ENCODE measurements around the gene CFAP410. TPM values are rescaled to one million over a fixed set of nuclear protein-coding genes. Genes with fewer than 3 reads are reported as not detected.

Gene CFAP410
- total and polyA plus RNA-seq, 8 donors = 21.1 to 118 (median 32.8) TPM

DNA sequence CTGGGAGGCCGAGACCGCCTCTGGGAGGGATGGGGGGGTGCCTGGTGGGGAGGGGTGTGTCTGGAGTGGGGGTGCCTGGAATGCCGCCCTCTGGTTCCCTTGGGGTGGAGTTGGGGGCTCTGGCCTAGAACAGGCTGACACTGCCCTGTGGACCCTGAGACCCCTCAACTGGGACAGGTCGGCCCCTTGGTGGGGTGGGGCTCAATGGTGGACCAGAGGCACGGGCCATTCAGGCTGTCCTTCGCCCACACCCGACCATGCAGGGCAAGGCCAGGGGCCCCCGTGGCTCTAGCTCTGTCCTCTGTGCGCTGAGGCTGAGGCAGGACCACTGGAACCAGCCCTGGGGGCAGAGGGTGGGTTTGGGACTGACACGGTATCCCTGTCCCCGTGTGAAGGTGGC, 24.6 kb downstream of the CFAP410 start:
- H3K4me1 ChIP-seq = no peaks in the 10 kb centered on the region
- intact Hi-C loops (cut with DNase I; ENCODE audit: low total_unique reads) = no loop called here
- 85 to 96% (median 94%) methylated on average over 7 to 11 of the region's 11 CpGs for WGBS, 5 donors
- H3K27me3 ChIP-seq = no peaks in the 10 kb centered on the region
- no peak overlapping the region for H3K27ac ChIP-seq
- H3K36me3 ChIP-seq = peaks cover 72 to 100% (median 100%) of the 10 kb centered on the region in 4 donors
- no peak overlapping the region for H3K4me3 ChIP-seq
- no peak for TF ChIP-seq POLR2A (IDR thresholded peaks at IDR 0.05)
- TF ChIP-seq, protein P1, sequence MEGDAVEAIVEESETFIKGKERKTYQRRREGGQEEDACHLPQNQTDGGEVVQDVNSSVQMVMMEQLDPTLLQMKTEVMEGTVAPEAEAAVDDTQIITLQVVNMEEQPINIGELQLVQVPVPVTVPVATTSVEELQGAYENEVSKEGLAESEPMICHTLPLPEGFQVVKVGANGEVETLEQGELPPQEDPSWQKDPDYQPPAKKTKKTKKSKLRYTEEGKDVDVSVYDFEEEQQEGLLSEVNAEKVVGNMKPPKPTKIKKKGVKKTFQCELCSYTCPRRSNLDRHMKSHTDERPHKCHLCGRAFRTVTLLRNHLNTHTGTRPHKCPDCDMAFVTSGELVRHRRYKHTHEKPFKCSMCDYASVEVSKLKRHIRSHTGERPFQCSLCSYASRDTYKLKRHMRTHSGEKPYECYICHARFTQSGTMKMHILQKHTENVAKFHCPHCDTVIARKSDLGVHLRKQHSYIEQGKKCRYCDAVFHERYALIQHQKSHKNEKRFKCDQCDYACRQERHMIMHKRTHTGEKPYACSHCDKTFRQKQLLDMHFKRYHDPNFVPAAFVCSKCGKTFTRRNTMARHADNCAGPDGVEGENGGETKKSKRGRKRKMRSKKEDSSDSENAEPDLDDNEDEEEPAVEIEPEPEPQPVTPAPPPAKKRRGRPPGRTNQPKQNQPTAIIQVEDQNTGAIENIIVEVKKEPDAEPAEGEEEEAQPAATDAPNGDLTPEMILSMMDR (IDR thresholded peaks at IDR 0.05) = no peak
- TF ChIP-seq EP300 (IDR thresholded peaks at IDR 0.05) = no peak
- no peak for TF ChIP-seq POLR2AphosphoS5 (IDR thresholded peaks at IDR 0.05)
- H3K9me3 ChIP-seq = no peaks in the 10 kb centered on the region
- no peak for DNase-seq

DNA sequence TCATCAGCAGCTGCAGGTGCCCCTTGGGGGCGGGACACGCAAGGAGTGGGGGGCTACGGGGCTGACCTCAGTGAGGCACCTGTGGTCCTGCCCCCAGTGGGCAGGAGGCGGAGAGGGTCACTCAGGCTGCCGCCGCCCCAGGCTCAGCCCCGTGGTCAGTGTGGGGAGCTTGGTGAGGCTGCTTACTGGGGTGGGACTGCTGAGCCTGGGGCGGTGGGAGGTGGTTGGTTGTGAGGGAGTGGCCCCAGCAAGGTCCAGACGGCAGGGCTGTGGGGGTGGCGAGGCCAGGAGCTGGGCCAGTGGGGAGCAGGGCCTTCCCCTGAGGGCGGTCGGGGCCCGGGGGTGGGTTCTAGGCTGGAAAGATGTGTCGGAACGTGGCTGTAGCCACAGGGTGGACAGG, 25.1 kb downstream of the CFAP410 start:
- Histone ChIP-seq H3K27me3 (no peaks in the 10 kb centered on the region), H3K4me3 (no peak overlapping the region), H3K9me3 (no peaks in the 10 kb centered on the region), H3K36me3 (peaks cover 68 to 100% (median 100%) of the 10 kb centered on the region in 4 donors), H3K27ac (no peak overlapping the region), H3K4me1 (no peaks in the 10 kb centered on the region)
- WGBS, 5 donors = 85 to 94% (median 91%) methylated on average over 11 to 15 of the region's 15 CpGs
- intact Hi-C loops (cut with DNase I; ENCODE audit: low total_unique reads) = no loop called here
- no peak for TF ChIP-seq POLR2A (IDR thresholded peaks at IDR 0.05)
- no peak for DNase-seq

DNA sequence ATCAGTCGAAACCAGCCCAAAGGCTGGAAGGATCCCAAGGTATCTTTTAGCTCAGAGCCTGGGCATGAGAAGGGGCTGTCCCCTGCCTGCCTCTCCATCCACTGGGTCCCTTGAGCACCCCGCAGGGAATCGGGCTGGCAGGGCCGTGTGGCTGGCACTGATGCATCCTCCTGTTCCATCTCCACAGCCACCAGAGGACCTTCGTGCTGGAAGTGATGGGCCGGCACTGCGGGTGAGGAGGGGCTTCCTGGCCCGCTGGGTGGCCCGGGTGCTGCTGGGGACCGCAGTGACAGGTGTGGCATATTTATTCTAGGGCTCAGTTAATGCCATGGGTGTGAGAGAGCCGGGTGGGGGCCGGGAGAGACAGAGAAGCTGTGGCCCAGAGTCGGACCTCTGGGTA, 25.7 kb downstream of the CFAP410 start:
- no peaks in the 10 kb centered on the region for H3K9me3 ChIP-seq
- peaks cover 65 to 100% (median 99%) of the 10 kb centered on the region in 4 donors for H3K36me3 ChIP-seq
- intact Hi-C loops (cut with DNase I; ENCODE audit: low total_unique reads) = no loop called here
- DNase-seq = no peak
- no peak overlapping the region for H3K4me3 ChIP-seq
- no peaks in the 10 kb centered on the region for H3K4me1 ChIP-seq
- no peak overlapping the region for H3K27ac ChIP-seq
- WGBS, 5 donors = 80 to 94% (median 88%) methylated on average over 12 to 13 of the region's 13 CpGs
- H3K27me3 ChIP-seq = no peaks in the 10 kb centered on the region
- TF ChIP-seq POLR2AphosphoS5 (IDR thresholded peaks at IDR 0.05) (no peak), POLR2A (IDR thresholded peaks at IDR 0.05) (no peak), EP300 (IDR thresholded peaks at IDR 0.05) (no peak)
- TF ChIP-seq, protein P1 (IDR thresholded peaks at IDR 0.05) = no peak

DNA sequence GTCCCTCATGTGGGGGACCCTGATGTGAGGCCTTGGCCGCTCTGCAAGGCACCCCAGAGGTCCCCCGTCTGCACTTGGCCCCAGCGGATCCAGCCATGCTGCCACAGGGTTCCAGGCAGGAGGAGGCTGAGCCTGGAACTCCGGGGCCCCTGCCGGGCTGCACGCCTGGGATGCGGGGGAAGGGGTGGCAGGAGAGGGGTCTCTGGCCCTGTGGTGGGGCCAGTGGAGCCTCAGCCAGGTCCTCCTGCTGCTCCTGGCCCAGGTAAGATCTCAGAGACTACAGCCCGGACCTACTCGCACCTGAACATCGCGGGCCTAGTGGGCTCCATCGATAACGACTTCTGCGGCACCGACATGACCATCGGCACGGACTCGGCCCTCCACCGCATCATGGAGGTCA, 26.5 kb downstream of the CFAP410 start:
- WGBS, 5 donors = 95 to 97% (median 96%) methylated on average over 7 to 19 of the region's 19 CpGs
- Histone ChIP-seq H3K36me3 (peaks cover 58 to 100% (median 99%) of the 10 kb centered on the region in 4 donors), H3K4me1 (no peaks in the 10 kb centered on the region), H3K27ac (no peak overlapping the region), H3K9me3 (no peaks in the 10 kb centered on the region), H3K27me3 (no peaks in the 10 kb centered on the region), H3K4me3 (no peak overlapping the region)
- no peak for DNase-seq
- TF ChIP-seq EP300 (IDR thresholded peaks at IDR 0.05) (no peak), POLR2AphosphoS5 (IDR thresholded peaks at IDR 0.05) (no peak), POLR2A (IDR thresholded peaks at IDR 0.05) (no peak)
- TF ChIP-seq, protein P1 (IDR thresholded peaks at IDR 0.05) = no peak
- intact Hi-C loops (cut with DNase I; ENCODE audit: low total_unique reads) = no loop called here

DNA sequence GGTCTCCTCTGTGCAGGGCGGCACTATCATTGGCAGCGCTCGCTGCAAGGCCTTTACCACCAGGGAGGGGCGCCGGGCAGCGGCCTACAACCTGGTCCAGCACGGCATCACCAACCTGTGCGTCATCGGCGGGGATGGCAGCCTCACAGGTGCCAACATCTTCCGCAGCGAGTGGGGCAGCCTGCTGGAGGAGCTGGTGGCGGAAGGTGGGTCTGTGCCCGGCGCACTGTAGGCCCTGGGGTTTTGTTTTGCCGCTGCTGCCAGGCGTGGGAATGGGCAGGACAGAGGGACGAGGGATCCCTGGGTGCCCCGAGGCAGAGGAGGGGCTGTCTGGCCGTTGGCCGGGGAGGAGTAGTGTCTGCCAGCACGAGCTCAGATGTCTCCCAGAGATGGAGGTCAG, 27.1 kb downstream of the CFAP410 start:
- no peaks in the 10 kb centered on the region for H3K9me3 ChIP-seq
- peaks cover 54 to 100% (median 99%) of the 10 kb centered on the region in 4 donors for H3K36me3 ChIP-seq
- peaks cover 0 to 4% (median 1%) of the 10 kb centered on the region in 4 donors for H3K4me1 ChIP-seq
- intact Hi-C loops (cut with DNase I; ENCODE audit: low total_unique reads) = no loop called here
- TF ChIP-seq POLR2AphosphoS5 (IDR thresholded peaks at IDR 0.05) = no peak
- no peaks in the 10 kb centered on the region for H3K27me3 ChIP-seq
- no peak for DNase-seq
- 90 to 94% (median 91%) methylated on average over 20 to 22 of the region's 22 CpGs for WGBS, 5 donors
- no peak overlapping the region for H3K27ac ChIP-seq
- no peak overlapping the region for H3K4me3 ChIP-seq

All from stomach (tissue), 9 donors.